HUES48 (cell line): Measurements from ENCODE around the gene LIN54.
"Not testable (repeated sequence)": the region's sequence is repeated elsewhere in the genome, so short reads cannot be mapped to it uniquely, and the experiment has no call there.

Experiments
- H3K27ac ChIP-seq: one replicate; pipeline ENCODE4 v1.7.0; 2013; ENCODE audit warnings: low read depth, low read length, inconsistent platforms
- H3K27me3 ChIP-seq: 2 replicates; pipeline ENCODE4 v1.6.1; 2013; ENCODE audit warnings: mild to moderate bottlenecking, low read length; ENCODE audit not compliant: control insufficient read depth, insufficient read depth
- H3K36me3 ChIP-seq: 2 replicates; pipeline ENCODE4 v1.6.1; 2013; ENCODE audit warnings: low read length; ENCODE audit not compliant: control insufficient read depth, insufficient read depth
- H3K4me1 ChIP-seq: 2 replicates; pipeline ENCODE4 v1.6.1; 2013; ENCODE audit warnings: mild to moderate bottlenecking, low read length; ENCODE audit not compliant: control insufficient read depth, insufficient read depth
- H3K4me3 ChIP-seq: 2 replicates; pipeline ENCODE4 v1.5.1; 2013; ENCODE audit warnings: mild to moderate bottlenecking, low read depth, low read length
- H3K9ac ChIP-seq: 2 replicates; pipeline ENCODE4 v1.6.1; 2013; ENCODE audit warnings: mild to moderate bottlenecking, low read depth, low read length, moderate library complexity
- H3K9me3 ChIP-seq: 2 replicates; pipeline ENCODE4 v1.6.1; 2013; ENCODE audit warnings: low read length; ENCODE audit not compliant: control insufficient read depth, insufficient read depth

LIN54 gene

DNA sequence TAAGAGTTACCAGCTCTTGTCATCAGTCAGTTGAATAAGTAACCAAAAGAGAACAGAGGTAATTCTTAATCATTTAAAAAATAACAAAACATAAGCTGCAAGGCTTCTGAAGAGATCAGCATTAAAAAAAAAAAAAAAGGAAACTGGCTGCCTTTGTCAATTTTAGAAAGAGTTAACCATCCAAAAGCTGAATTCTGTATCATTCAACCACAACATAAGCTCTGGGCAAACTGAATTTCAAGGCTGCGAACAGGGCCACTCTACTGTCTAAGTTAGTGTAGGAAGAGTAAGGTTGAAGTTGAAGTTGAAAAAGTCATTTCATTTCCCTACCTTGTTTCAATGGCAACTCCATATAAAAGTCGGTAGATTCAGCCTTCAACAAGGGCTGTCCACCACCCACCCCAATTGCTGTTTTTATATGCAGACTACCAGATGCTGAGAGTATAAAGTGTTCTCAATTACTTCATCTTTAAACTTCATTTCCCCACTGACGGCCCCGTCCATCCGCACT is 1.1 kb upstream of the LIN54 start:
- peaks cover 21% of the 10 kb centered on the region for H3K27me3 ChIP-seq
- no peaks in the 10 kb centered on the region for H3K9me3 ChIP-seq
- H3K27ac ChIP-seq: no peak overlapping the region
- H3K36me3 ChIP-seq: no peaks in the 10 kb centered on the region
- no peak overlapping the region for H3K9ac ChIP-seq
- H3K4me3 ChIP-seq: peak overlapping the region; percentile 92
- peaks cover 20% of the 10 kb centered on the region; the same call in 1 of the 2 replicates for H3K4me1 ChIP-seq

DNA sequence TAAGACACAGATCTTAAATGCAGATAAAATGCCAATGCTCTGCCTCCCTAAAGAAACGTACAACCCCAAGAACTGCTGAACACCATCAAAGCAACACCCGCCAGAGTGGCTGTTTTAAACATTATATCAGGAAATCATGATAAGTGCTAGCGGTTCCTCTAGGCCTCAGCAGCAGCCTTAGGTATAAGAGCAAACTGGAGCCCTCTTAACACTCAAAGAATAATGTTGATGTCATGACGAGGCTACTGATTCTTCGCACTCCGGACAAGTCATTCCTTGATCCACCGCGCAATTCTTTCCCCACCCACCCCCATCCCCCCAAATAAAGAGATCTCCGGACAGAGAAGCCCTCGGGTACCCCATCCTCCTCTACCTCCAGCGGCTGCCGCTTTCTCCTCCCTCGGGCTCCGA is 507 bp downstream of the LIN54 start:
- Histone ChIP-seq H3K4me3 (peak overlapping the region; percentile 92), H3K4me1 (peaks cover 22% of the 10 kb centered on the region; the same call in 1 of the 2 replicates)

DNA sequence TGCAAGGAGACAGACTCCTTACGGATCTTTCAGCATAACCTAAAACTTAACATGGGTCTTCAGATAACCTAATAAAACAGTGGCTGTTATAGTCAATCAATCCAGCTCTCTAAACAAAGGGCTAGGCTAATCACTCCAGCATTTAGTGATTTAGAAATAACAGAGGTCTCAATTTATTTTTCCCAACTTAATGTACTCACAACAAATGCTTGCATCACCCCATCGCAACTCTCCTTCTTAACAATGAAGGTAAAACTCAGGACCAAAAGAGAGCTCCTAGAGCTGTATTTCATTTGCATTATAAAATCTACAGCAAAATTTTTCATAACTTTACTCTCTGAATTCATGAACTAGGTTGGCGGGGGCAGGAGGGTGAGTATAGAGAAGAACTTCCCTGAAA is 1.1 kb downstream of the LIN54 start:
- no peak overlapping the region for H3K9ac ChIP-seq
- peaks cover 21% of the 10 kb centered on the region for H3K27me3 ChIP-seq
- H3K4me3 ChIP-seq: peak overlapping the region; percentile 92
- peaks cover 22% of the 10 kb centered on the region; the same call in 1 of the 2 replicates for H3K4me1 ChIP-seq
- no peaks in the 10 kb centered on the region for H3K36me3 ChIP-seq
- no peak overlapping the region for H3K27ac ChIP-seq
- no peaks in the 10 kb centered on the region for H3K9me3 ChIP-seq

More for the DNA sequence above, 507 bp downstream of the LIN54 start:
- H3K27ac ChIP-seq: peak overlapping the region; percentile 84
- H3K27me3 ChIP-seq: peaks cover 21% of the 10 kb centered on the region
- no peaks in the 10 kb centered on the region for H3K36me3 ChIP-seq
- H3K9me3 ChIP-seq: no peaks in the 10 kb centered on the region
- H3K9ac ChIP-seq: peak overlapping the region; percentile 85

DNA sequence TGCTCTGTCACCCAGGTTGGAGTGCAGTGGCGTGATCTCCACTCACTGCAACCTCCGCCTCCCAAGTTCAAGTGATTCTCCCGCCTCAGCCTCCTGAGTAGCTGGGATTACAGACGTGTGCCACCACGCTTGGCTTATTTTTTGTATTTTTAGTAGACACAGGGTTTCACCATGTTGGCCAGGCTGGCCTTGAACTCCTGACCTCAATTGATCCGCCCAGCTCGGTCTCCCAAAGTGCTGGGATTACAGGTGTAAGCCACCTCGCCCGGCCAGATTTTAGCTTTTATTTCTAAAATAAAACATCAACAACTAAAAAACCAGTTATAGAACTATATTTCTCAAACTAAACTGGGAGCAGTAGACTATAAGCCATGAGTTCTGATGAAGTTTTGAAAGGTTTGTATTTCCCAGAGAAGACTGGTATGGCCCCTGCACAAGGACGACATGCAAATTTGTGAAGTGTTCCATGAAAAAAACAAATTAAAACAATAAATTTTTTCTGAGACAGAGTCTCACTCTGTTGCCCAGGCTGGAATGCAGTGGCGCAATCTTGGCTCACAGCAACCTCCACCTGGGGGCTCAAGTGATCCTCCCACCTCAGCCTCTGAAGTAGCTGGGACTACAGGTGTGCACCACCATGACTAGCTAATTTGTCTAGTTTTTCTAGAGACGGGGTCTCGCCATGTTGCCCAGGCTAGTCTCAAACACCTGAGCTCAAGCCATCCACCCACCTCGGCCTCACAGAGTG is 7.4 kb downstream of the LIN54 start:
- not testable (repeated sequence) for H3K9ac ChIP-seq, H3K9me3 ChIP-seq, H3K36me3 ChIP-seq, H3K4me1 ChIP-seq, H3K4me3 ChIP-seq, H3K27me3 ChIP-seq, H3K27ac ChIP-seq

DNA sequence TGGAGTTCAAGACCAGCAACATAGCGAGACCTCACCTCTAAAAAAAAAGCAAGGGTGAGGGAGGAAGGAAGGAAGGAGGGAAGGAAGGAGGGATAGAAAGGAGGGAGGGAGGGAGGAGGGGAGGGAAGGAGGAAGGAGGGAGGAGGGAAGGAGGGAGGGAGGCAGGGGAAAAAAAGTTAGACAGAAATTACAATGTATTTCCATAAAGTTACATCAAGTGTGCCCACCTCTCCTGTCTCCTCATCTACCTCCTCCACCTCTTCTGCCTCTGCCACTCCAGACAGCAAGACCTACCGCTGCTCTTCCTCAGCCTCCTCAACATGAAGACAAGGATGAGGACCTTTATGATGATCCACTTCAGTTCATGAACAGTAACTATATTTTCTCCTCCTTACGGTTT is 8.3 kb downstream of the LIN54 start:
- no peak overlapping the region for H3K9ac ChIP-seq
- no peaks in the 10 kb centered on the region for H3K27me3 ChIP-seq
- no peaks in the 10 kb centered on the region for H3K9me3 ChIP-seq

DNA sequence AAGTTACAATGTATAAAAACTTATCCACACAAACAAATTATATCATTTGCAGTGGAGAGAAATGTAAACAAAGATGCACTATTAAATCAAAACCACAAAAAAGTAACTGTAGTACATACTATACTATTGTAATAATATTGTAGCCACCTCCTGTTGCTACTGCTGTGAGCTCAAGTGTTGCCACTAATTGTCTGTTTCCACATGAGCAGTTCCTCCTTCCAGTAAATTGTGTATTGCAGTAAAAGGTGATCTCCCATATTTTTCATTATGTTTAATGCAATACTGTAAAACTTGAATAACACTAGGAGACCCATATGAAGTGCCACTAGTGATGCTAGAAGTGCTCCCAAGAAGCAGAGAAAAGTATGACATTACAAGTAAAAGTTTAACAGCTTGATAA is 11.7 kb downstream of the LIN54 start:
- no peaks in the 10 kb centered on the region for H3K4me1 ChIP-seq
- H3K27me3 ChIP-seq: no peaks in the 10 kb centered on the region
- no peak overlapping the region for H3K9ac ChIP-seq
- no peaks in the 10 kb centered on the region for H3K36me3 ChIP-seq
- H3K9me3 ChIP-seq: no peaks in the 10 kb centered on the region
- H3K27ac ChIP-seq: no peak overlapping the region
- H3K4me3 ChIP-seq: no peak overlapping the region

More for the DNA sequence above, 8.3 kb downstream of the LIN54 start:
- no peak overlapping the region for H3K4me3 ChIP-seq
- 0 out of 2 replicates have a peak, but pooled peaks cover 3% of the 10 kb centered on the region for H3K4me1 ChIP-seq
- no peak overlapping the region for H3K27ac ChIP-seq
- H3K36me3 ChIP-seq: no peaks in the 10 kb centered on the region

DNA sequence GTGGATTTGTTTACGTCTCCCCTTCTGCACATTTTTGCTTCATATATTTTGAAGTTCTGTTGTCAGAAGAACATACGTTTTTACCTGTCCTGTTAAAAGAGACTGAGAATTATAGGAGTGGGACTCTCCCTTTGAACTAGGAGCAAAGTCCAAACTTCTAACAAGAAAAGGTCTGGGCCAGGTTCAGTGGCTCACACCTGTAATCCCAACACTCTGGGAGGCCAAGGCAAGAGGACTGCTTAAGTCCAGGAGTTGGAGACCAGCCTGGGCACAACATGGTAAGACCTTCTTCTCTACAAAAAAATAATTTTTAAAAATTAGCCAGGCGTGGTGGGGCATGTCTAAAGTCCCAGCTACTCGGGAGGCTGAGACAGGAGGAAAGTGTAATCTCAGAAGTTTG is 15.8 kb downstream of the LIN54 start:
- no peaks in the 10 kb centered on the region for H3K36me3 ChIP-seq
- H3K9ac ChIP-seq: no peak overlapping the region
- no peaks in the 10 kb centered on the region for H3K4me1 ChIP-seq
- no peak overlapping the region for H3K27ac ChIP-seq
- H3K27me3 ChIP-seq: no peaks in the 10 kb centered on the region
- H3K4me3 ChIP-seq: no peak overlapping the region
- H3K9me3 ChIP-seq: no peaks in the 10 kb centered on the region

DNA sequence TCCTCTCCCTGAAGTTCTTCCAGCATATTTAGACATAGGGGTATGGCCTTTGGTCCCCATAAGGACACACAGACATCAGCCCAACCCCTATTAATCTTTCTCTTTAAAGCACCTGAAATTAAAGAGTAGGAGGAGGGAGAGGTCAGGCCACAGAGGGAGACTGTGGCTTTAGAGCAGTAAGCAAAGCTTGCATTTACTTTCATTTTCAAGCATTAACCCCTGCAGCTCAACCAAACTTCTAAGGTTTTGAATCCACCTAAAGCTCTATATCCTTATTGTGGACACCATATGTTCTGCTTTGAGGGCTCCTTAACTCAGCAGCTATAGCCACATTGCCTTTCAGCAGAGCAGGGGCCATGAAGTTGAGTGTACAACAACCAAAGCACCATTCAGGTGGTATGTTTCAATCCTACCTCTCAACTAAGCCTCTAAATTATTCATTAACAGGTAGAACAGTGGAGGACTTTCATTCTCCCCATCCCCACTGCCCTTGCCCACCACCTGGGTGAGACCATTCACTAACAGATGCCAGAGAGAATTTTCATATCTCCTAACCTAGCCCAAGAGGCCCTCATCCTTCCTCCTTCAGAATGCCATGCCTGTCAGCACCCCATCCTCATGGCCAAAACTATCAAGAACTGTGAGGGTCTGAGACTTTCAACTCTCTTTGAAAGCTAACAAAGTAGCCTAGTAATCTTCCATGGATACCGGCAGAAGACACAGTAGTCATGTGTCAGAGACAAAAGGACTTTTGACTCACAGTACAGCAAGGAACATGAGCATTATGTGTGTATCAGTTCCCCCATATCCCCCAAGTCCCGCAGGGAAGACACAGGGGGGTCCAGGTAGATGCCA is 20.8 kb downstream of the LIN54 start:
- H3K9ac ChIP-seq: no peak overlapping the region
- H3K27me3 ChIP-seq: no peaks in the 10 kb centered on the region
- no peak overlapping the region for H3K4me3 ChIP-seq
- no peak overlapping the region for H3K27ac ChIP-seq
- no peaks in the 10 kb centered on the region for H3K4me1 ChIP-seq
- H3K36me3 ChIP-seq: no peaks in the 10 kb centered on the region
- no peaks in the 10 kb centered on the region for H3K9me3 ChIP-seq

DNA sequence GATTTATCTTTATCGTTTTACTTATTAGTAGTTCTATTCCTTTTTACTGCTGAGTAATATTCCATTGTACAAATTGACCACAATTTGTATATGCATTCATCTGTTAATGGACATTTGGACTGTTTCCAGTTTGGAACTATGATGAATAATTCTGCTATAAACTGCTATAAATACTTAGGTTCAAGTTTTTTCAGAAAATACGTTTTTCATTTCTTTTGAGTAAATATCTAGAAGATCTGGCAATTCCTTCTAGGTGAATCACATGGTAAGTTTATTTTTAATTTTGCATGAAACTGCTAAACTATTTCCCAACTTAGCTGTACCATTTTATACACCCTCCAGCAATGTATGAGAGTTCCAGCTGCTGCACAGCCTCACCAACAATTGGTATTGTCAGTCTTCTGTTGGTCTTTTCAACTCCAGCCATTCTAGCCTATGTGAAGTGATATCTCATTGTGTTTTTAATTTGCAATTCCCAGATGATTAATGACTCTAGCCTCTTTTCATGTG is 22.2 kb downstream of the LIN54 start:
- no peak overlapping the region for H3K9ac ChIP-seq
- no peak overlapping the region for H3K4me3 ChIP-seq
- no peaks in the 10 kb centered on the region for H3K4me1 ChIP-seq
- H3K9me3 ChIP-seq: no peaks in the 10 kb centered on the region
- H3K27ac ChIP-seq: no peak overlapping the region
- no peaks in the 10 kb centered on the region for H3K27me3 ChIP-seq
- peaks cover 5% of the 10 kb centered on the region; the same call in 1 of the 2 replicates for H3K36me3 ChIP-seq

DNA sequence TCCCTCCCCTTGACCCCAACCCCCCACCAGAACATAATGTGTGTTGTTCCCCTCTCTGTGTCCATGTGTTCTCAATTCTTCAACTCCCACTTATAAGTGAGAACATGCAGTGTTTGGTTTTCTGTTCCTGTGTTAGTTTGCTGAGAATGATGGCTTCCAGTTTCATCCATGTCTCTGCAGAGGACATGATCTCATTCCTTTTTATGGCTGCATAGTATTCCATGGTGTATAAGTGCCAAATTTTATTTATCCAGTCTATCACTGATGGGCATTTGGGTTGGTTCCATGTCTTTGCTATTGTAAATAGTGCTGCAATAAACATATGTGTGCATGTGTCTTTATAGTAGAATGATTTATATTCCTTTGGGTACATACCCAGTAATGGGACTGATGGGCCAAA is 23.1 kb downstream of the LIN54 start:
- H3K27me3 ChIP-seq, H3K4me1 ChIP-seq, H3K9me3 ChIP-seq, H3K36me3 ChIP-seq, H3K27ac ChIP-seq, H3K4me3 ChIP-seq, H3K9ac ChIP-seq: not testable (repeated sequence)

DNA sequence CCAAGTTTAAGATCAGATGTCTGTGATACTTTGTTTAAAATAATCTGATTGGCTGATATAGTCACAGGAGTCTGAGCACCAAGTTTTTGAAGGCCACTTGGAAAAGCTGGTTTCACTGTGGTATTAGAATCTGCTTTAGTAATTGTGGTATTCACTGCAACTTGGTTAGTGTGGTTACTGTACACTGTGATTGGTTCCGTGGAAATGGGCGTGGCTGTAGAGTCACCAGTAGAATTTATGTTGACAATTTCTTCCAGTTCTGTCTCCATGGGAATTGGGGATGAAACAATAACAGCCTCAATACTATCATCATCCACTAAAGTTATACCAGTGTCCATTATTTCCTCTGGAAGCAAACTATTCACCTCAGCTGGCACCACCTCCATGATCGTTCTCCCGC is 26.2 kb downstream of the LIN54 start:
- H3K4me1 ChIP-seq: no peaks in the 10 kb centered on the region
- H3K27ac ChIP-seq: no peak overlapping the region
- no peak overlapping the region for H3K4me3 ChIP-seq
- no peaks in the 10 kb centered on the region for H3K9me3 ChIP-seq
- no peak overlapping the region for H3K9ac ChIP-seq
- no peaks in the 10 kb centered on the region for H3K27me3 ChIP-seq
- H3K36me3 ChIP-seq: peaks cover 5% of the 10 kb centered on the region; the same call in 1 of the 2 replicates
